Renal pelvis (tissue), 4 donors: Measurements from ENCODE around the gene DZIP1L. TPM values are rescaled to one million over a fixed set of nuclear protein-coding genes. Genes with fewer than 3 reads are reported as not detected.
"Not testable (repeated sequence)": the region's sequence is repeated elsewhere in the genome, so short reads cannot be mapped to it uniquely, and the experiment has no call there.

Experiments used
- DNase-seq: peaks from one replicate; pipeline ENCODE4 v3.0.0-alpha.2; 2013
- polyA plus RNA-seq, 3 donors: library from polyadenylated mRNA; unstranded; fragments of 120-200 nt; gene quantifications; one replicate each; pipeline ENCODE4 v1.2.1, GENCODE V29; 2013; ENCODE audit not compliant: insufficient read length in 3 of 3

The DZIP1L gene
- polyA plus RNA-seq, 3 donors: 15.4 to 26.2 (median 22.2) TPM

DNA sequence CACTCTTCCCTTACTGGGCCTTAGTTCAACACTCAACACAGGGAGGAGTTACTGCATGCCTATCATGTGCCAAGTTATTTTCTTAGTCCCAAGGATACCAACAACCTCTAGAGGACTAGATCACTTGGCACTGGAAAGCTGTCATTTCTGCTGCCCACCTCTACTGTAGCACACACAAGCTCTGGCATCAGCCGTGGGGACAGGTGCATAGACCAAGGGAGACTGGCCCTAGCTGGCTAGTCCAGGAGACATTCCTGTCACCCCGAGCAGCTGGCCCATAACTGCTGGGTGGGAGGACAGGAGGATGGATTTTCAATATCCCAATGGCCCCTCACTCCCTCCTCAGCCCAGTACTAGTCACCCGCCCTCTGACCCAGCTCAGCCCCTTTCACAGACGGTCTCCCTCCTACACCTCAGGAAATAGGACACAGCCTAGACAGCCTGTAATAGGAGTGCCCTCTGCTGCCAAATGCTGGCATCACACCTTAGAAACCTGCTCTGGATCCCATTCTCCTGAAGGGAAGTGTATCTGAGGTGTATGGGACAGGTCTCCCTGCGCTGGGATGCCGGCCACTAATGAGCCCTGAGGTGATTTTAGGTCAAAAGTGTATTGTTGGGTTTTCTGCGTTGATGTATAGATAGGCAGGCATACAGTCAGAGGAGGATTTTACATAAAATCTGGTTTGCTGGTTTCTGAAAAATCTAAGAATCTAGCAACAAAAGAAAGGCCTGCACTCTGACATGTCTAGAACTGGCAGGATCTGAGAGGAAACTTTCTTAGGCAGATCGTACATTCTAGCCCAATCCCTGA lies 3.4 kb upstream of the DZIP1L start:
- DNase-seq: peak; percentile 60

DNA sequence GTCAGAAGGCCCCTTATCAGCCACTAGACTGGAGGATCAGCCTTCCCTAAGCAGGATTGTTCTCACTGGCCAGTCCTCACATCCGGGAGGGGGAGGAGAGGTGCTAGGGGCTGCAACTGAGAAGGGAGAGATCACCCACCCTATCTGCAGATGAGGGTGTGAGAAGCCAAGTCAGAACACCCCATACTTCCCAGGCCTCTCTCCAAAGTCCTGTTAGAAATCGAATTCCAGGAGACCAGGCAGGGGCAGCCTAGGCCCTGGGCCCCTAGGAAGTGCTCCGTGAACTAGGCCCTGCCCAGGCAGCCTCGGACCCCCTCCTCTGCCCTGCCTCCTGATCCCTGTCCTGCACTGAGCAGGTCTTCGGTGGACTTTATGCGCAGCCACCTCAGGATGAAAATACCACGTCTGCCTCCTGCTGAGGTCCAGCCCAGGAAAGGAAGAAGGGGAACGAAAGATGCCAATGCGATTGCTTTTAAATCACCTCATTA lies 933 bp downstream of the DZIP1L start:
- no peak for DNase-seq

GRCh38 chr3:138113326-138113725 lies 2.1 kb downstream of the DZIP1L start:
- DNase-seq: peak; percentile 86

DNA sequence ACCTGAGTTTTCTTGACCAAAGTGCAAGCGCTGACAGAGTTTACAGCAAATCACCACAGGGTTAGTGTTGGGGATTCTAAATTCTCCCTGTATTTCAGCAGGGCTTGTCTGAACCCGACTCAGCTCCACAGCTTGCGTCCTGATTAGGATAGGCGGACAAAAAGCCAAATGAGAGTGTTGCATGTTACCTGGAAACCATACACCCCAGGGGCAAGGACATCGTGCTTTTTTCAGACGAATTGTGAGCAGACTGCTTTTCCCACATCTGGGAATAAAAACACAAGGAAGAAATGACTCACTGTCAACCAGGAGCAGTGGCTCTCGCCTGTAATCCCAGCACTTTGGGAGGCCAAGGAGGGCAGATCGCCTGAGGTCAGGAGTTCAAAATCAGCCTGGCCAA lies 3.0 kb downstream of the DZIP1L start:
- DNase-seq: no peak

GRCh38 chr3:138105598-138105997 lies 9.8 kb downstream of the DZIP1L start:
- no peak for DNase-seq

DNA sequence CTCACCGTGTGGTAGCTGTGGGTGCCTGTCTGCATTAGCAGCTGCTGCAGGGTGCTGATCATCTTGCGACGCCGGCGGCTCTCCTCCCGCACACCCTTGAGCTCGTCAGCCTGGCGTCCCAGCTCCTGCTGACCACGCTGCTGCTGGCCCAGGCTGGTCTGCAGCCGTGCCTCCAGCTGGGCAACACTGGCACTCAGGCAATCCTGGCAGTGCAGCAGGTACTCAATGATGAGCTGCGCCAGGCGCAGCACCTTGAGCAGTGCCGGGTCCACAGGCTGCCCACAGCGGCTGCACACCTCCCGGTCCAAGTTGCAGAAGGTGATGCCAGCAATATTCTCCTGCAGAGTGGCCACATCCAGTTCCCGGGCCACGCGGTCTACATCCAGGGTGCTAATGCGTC lies 11.9 kb downstream of the DZIP1L start:
- no peak for DNase-seq

- DNase-seq: not testable (repeated sequence)
Observed at GRCh38 chr3:138101351-138101940, 14.0 kb downstream of the DZIP1L start.

DNA sequence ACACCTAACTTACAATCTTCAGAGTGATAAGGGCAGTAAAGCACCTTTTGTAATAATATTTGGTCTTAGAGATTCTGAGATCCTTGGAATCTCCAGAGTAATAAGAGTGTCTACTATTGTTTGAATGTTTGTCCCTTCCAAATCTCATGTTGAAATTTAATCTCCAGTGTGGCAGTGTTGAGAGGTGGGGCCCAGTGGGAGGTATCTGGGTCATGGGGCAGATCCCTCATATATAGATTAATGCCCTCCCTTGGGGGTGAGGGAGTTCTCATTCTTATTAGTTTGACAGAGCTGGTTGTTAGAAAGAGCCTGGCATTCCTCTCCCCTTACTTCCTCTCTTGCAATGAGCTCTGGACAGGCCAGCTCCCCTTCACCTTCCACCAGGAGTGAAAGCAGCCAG lies 16.0 kb downstream of the DZIP1L start:
- no peak for DNase-seq

DNA sequence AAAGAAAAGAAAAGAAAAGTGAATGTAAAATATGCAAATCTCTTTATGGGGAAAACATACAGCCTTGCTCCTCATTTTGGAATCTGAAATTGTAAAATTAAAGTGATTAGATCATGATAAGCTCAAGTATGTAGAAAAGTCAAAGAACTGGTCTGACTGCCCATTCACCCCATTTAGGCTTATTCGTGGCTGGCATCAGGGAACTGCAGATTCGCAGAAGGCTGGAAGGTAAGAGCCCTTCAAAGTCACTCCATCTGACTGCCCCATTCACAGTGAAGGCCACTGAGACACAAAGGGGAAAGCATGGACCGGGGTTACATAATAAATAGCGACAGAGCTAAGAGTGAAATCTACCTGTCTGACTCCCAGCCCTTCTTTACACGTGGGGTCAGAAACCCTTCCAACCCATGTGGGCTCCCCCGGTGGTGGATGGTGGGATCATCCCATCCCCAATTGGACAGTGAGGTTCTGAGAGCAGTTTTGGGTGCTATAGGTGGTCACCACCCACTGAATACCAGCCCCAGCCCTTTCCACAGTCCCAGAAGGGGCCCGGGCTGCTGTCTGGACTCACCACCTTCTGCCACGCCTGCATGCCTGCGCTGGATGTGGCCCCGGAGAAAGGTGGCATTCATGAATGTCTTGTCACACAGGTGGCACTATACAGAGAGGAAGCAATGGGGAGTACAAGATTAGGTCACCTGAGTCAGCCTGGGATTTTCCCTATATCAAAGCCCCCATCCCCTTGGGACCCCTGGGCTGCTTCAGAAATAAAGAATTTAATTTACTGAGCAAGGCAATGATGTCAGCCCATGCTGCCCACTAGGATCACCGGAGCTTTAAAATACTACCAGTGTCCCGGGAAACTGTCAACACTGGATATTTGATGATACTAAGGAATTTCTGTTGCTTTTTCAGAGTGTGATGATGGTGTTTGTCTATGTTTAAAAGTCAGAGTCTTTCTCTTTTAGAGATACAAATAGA lies 17.9 kb downstream of the DZIP1L start:
- no peak for DNase-seq

DNA sequence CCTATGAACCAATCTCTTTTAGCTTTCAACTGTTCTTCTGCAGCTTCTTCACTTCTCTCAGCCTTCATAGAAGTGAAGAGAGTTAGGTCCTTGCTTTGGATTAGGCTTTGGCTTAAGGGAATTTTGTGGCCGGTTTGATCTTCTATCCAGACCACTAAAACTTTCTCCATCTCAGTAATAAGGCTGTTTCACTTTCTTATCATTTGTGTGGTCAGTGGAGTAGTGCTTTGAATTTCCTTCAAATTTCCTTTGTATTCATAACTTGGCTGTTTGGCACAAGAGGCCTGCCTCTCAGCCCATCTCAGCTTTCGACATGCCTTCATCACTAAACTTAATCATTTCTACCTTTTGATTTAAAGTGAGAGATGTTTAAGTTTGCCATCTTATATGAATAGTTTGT lies 21.7 kb downstream of the DZIP1L start:
- no peak for DNase-seq

DNA sequence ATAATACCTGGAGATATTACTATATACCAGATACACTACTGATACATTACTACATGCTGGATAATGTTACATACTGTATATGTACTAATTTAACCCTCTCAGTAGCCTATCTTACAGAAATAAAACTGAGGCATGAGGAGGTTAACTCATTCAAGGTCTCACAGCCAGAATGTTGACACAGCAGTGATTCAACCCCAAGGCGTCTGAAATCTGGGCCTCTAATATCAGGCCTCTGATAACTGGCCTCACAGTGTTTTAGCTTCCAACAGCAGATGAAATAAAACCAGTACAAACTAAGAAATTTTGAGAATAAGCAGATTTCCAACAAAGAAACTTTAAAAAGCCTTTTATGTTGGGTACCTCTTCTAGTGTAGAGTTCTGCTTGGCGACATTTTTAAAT lies 23.4 kb downstream of the DZIP1L start:
- DNase-seq: no peak

DNA sequence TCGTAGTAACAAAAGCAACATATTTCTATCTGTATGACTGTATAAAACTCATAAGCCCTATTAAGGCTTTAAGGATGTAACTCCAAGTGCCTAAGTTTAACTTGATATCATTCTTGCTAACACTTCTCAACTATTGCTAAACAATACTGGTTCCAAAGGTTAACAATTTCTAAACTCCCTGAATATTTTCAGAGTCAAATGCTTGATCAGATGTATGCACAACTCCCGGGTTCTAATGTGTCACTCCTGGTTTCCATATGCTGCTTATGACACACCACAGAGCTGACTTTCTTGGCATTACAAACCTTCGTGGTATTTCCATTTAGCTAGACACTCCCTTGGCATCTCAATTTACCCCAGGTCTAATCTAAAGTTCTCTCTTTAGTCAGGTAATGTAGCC lies 26.3 kb downstream of the DZIP1L start:
- no peak for DNase-seq

DNA sequence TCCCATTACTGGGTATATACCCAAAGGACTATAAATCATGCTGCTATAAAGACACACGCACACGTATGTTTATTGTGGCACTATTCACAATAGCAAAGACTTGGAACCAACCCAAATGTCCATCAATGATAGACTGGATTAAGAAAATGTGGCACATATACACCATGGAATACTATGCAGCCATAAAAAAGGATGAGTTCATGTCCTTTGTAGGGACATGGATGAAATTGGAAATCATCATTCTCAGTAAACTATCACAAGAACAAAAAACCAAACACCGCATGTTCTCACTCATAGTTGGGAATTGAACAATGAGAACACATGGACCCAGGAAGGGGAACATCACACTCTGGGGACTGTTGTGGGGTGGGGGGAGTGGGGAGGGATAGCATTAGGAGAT lies 29.7 kb downstream of the DZIP1L start:
- DNase-seq: not testable (repeated sequence)

- DNase-seq: no peak
Observed at GRCh38 chr3:138084196-138084595, 31.2 kb downstream of the DZIP1L start.

DNA sequence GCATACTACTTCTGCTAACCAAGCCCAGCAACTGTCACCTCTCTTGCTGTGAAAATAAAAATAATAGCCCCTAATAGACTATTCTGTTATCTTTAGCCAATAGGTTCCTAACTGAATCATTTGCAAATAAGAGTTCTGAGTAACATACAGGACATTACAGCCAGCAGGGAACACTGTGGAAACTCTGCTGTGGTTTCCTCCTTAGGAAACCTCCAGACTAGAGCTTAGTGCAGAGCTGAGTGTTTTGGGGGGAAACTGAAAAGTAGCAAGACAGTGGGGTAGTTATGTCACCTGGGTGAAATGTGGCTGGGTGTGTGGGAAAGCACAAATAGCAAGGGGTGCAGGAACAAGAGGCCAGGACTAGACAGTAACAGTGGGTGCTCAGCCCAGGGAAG lies 32.4 kb downstream of the DZIP1L start:
- no peak for DNase-seq

DNA sequence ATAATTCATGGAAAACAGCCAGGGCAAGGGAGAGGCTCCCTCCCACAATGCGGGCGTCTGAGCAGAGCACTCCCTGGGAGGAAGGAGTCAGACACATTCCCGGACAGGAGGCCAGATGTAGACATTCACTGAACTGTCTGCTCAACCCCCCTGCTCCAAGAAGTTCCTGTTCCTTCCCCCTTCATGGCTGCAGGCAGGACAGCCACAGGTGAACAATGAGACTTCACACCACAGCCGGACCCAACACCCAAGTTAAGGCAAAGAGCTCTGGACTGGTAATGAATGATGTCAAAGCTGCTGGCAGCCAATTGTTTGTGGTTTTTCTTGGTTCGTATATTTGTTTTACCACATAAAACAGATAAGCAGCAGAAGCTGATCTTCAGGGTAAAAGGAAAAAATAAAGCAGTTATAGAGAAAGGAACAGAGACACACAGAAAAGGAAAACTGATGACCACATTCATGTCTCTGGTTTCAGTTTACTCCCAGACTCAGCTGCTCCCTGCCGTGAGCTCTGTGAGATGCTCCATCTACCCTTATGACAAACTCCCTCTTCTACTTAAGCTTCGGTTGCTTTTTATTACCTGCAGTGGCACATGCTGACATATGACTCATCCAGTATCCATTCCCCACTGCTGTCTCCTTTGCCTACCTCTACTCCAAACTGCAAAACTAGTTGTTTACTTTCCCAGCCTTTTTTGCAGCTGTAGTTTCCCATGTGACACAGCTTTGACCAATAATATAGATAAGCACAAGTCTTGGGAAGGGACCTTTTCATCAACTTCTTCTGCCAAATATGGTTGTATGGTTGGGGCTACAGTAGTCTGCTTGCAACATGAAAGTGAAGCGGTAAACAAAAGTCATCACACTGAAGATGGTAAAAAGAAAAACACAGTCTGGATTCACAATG lies 33.1 kb downstream of the DZIP1L start:
- DNase-seq: peak; percentile 38

DNA sequence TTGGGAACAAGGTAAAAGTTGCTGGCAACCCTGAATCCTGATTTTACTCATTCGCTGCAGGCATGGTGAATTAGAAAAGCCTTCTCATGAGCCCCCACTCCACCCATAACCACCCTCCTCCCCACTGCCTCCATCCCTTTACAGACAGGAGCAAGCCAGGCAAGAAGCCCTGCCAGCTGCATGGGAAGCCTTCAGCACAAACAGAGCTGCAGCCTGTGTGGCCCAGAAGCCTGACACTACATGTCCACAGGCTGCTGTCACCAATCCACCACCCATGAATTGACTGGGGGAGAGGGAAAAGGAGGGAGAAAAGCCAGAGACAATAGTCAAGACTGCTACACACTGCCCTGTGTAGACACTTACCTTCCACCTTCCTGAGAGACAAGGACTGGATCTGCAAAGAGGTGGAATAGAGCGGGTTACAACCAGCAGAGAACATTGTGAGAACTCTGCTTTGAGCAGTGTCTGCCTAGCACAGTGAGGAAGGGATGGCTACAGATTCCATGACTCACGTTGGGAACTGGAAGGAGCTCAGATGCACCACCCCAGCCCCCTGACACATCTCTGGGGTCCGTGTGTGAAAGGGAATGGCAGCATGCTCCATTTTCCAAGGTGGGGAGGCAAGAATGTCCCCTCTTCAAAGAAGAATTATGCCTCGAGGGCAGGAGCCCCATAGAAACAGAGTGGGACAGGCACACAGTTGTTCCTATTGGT lies 33.9 kb downstream of the DZIP1L start:
- no peak for DNase-seq

GRCh38 chr3:138079901-138080300 lies 35.5 kb downstream of the DZIP1L start:
- DNase-seq: no peak

- DNase-seq: no peak
Observed at GRCh38 chr3:138078901-138079344, 36.5 kb downstream of the DZIP1L start.

DNA sequence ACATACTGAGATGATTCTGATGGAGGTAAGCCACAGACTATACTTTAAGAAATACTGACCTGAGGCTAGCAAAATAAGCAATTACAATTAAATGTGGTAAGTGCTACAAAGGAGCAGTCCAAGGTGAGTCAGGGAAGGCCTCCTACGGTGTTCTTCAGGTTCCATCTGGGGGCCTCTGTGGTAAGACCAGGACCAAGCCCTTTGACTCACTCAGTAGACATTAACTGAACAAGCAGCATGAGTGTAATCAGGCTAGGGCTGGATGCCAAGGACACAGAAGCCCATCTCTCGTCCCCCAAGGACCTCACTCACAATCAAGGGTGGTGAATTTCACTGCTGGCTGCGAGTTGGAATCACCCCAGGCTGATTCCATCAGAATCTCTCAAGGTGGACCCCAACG lies 37.3 kb downstream of the DZIP1L start:
- no peak for DNase-seq
